Pancreas (tissue), 10 donors: ENCODE measurements around the gene SLC6A3. TPM values are rescaled to one million over a fixed set of nuclear protein-coding genes. Genes with fewer than 3 reads are reported as not detected.

Experiments used
- ATAC-seq, 4 donors: fragments of 200-7000 bp; cut with Tn5 transposase; one replicate each; pipeline versions ENCODE4 v1.8.0 to v1.9.1; 2020; ENCODE audit warnings: mild to moderate bottlenecking in 4 of 4, moderate library complexity in 4 of 4
- DNase-seq, 6 donors: peaks; one replicate each; pipeline ENCODE4 v3.0.0-alpha.2; 2020
- FAIRE-seq: peaks from 2 replicates; lab custom pipeline; 2012; peaks lifted over from hg19 to GRCh38; lab: Jason Lieb, UNC
- H3K27ac ChIP-seq, 4 donors: fragments of 200-600 bp; sonication (generic); 1 replicate in 3 of 4; 2 replicates in 1 of 4; pipeline versions ENCODE4 v1.5.0 to v1.8.0; 2020
- H3K27me3 ChIP-seq, 4 donors: fragments of 200-600 bp; one replicate each; pipeline ENCODE4 v1.8.0; 2021
- H3K36me3 ChIP-seq, 3 donors: fragments of 200-600 bp; sonication (generic) in 1 of 3; one replicate each; pipeline versions ENCODE4 v1.5.0 to v1.8.0; 2020 to 2021
- H3K4me1 ChIP-seq, 3 donors: fragments of 200-600 bp; one replicate each; pipeline ENCODE4 v1.8.0; 2021
- H3K4me3 ChIP-seq, 4 donors: fragments of 200-600 bp; sonication (generic) in 2 of 4; one replicate each; pipeline versions ENCODE4 v1.5.0 to v1.8.0; 2020 to 2021
- H3K9me3 ChIP-seq, 4 donors: fragments of 200-600 bp; one replicate each; pipeline ENCODE4 v1.8.0; 2021
- CTCF ChIP-seq, 4 donors: fragments of 200-600 bp; sonication (generic) in 3 of 4; IDR thresholded peaks; one replicate each; pipeline versions ENCODE4 v1.5.0 to v1.8.0; 2021; ENCODE audit warnings: antibody characterized with exemption in 4 of 4
- WGBS, 2 donors: extraction: QIAGEN DNeasy Blood & Tissue Kit; methylation state at CpG; one replicate each; pipeline ENCODE4 v1.1.7; 2013; 5-methylcytosine and 5-hydroxymethylcytosine counted together
- intact Hi-C, 3 donors: fragments of 100-400 bp; cut with DNase I; formaldehyde crosslinking; loops; one replicate each; pipeline versions ENCODE4 v1.11.1 to v1.14.2; 2022
- polyA plus RNA-seq, 2 donors: library from polyadenylated mRNA; stranded (reverse); fragments of 200-250 nt; gene quantifications; one replicate each; pipeline ENCODE4 v1.2.3, GENCODE V29; 2013
- total RNA-seq, 6 donors: library from RNA; stranded (reverse); fragmentation: NEBNext Ultra II Directional in 4 of 6; extraction: Animal tissue kit (Norgen Biotek cat#: 25700) in 4 of 6; gene quantifications; one replicate each; pipeline versions ENCODE4 v1.2.1 to v1.2.4, GENCODE V29; 2021 to 2023
- donor health status: healthy with polysubstance abuse.
- donor health status: DM: no; HTN: no; CAD: no; lungs with moderate emphysema.
- donor health status: DM: no; HTN: no; CAD: no.
- donor health status: control.
- donor health status: control.
- donor health status: Bipolar disorder and iron deficiency.
- donor health status: DM: yes; HTN: yes; CAD: no.
- donor health status: DM: no; HTN: no; CAD: no.
- donor health status: DM: no; HTN: no; CAD: no.
- donor health status: DM: yes; HTN: yes; CAD: no.

The SLC6A3 gene
- total and polyA plus RNA-seq, 8 donors: not detected

GRCh38 chr5:1485579-1486118, 40.4 kb upstream of the SLC6A3 start:
- no peaks in the 10 kb centered on the region for H3K9me3 ChIP-seq
- H3K27ac ChIP-seq: no peak overlapping the region
- no peaks in the 10 kb centered on the region for H3K27me3 ChIP-seq
- no peak overlapping the region for H3K4me3 ChIP-seq
- WGBS, 2 donors: 90% methylated on average over 15 of the region's 15 CpGs
- peaks cover 0 to 5% (median 0%) of the 10 kb centered on the region in 3 donors for H3K36me3 ChIP-seq
- FAIRE-seq: no peak
- H3K4me1 ChIP-seq: no peaks in the 10 kb centered on the region
- no peak for TF ChIP-seq CTCF (IDR thresholded peaks at IDR 0.05)
- no peak for ATAC-seq
- intact Hi-C loops: no loop called here
- DNase-seq: peak in 1 of 6 donors; percentile 39

DNA sequence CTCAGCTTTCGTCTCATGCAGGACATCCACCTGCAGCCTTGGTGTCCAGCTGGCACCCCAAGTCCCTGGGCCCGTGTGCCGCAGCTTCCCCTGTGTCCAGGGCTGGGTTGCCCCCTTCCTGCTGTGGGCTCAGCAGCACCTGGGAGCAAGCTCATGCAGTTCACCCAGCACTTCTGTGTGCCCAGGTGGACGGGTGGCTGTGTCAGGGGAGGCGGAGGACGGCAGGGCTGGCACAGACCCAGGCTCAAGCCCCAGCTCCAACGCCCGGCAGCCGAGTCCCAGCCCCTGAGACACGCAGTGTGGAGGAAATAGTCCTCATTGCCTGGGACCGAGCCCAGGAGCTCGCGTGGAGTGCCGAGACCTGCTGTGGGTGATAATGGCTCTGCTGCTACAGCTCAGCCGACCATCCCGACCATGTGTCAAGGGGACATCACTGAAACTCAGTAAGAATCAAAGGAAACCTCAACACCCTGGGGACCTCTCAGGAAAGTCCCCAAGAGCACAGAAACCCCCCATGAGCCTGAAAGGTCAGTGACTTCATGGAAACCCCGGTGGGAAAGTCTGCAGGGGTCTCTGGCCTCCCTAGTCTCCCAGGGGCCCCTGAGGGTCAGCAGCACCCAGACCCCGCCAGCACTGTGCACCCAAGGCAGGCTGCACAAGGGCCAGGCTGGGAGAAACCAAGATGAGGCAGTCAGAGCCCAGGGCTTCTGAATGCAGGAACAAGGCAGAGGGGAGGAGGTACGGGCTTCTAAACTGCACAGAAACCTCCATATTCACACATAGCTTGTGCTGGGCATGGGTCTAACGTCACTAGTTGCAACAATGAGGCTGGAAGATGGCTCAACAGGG, 39.7 kb upstream of the SLC6A3 start:
- H3K27me3 ChIP-seq: no peaks in the 10 kb centered on the region
- intact Hi-C loops: no loop called here
- H3K9me3 ChIP-seq: no peaks in the 10 kb centered on the region
- FAIRE-seq (no peak), DNase-seq (peak in 1 of 6 donors; percentile 62), ATAC-seq (no peak)
- 89 to 93% methylated on average over 20 of the region's 20 CpGs for WGBS, 2 donors
- H3K4me1 ChIP-seq: no peaks in the 10 kb centered on the region
- H3K36me3 ChIP-seq: peaks cover 0 to 5% (median 0%) of the 10 kb centered on the region in 3 donors
- H3K27ac ChIP-seq: no peak overlapping the region
- no peak for TF ChIP-seq CTCF (IDR thresholded peaks at IDR 0.05)
- H3K4me3 ChIP-seq: no peak overlapping the region

DNA sequence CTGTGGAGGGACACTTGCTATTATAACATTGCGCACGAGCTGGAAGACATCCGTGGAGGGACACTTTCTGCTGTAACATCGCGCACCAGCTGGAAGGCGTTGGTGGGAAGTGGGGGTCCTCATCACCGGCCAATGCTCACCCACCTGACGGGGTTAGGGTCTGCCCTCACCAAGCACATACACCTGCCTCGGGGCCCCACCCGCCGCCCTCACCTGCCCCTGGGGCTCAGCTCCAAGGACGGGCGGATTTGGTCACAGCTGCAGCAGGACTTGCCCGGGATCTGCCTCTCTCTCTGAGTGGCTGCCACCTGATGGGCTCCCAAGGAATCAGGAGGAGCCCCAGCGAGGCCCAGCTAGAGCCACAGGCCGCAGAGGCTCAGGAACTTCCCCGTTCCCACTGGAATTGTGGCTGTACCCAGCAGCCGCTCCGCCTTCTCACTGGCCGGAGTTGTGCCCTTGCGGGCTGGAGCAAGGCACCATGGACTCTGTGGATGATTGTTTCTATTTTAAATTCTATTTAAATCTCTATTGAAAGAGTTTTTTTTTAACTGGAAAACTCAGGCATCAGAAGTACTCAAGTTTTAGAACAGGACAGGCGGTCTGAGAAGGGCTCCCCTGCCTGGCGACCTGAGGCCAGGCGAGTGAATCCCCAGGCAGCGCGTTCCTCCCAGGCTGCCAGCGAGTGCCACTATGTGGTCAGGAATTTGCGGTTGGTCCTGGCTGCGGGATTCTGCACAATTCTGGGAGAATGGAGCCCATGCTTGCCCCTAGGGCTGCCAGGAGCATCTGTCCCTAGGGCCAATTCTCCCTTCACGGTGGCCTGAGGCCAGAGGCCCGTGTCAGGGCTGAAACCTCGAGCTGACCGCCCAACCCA, 38.9 kb upstream of the SLC6A3 start:
- 93% methylated on average over 33 of the region's 33 CpGs for WGBS, 2 donors

GRCh38 chr5:1483064-1483463, 37.8 kb upstream of the SLC6A3 start:
- Histone ChIP-seq H3K9me3 (no peaks in the 10 kb centered on the region), H3K27ac (no peak overlapping the region), H3K4me1 (no peaks in the 10 kb centered on the region), H3K4me3 (no peak overlapping the region), H3K27me3 (no peaks in the 10 kb centered on the region), H3K36me3 (peaks cover 0 to under 1% (median 0%) of the 10 kb centered on the region in 3 donors)
- intact Hi-C loops: no loop called here
- no peak for FAIRE-seq
- 93 to 95% methylated on average over 13 of the region's 13 CpGs for WGBS, 2 donors
- DNase-seq: peak in 1 of 6 donors; percentile 43
- no peak for ATAC-seq
- no peak for TF ChIP-seq CTCF (IDR thresholded peaks at IDR 0.05)

More for the DNA sequence above, 38.9 kb upstream of the SLC6A3 start:
- Histone ChIP-seq H3K4me3 (no peak overlapping the region), H3K27ac (no peak overlapping the region), H3K27me3 (no peaks in the 10 kb centered on the region), H3K9me3 (no peaks in the 10 kb centered on the region), H3K4me1 (no peaks in the 10 kb centered on the region), H3K36me3 (peaks cover 0 to 5% (median 0%) of the 10 kb centered on the region in 3 donors)
- DNase-seq (peak in 1 of 6 donors; percentile 44), FAIRE-seq (no peak), ATAC-seq (no peak)
- no peak for TF ChIP-seq CTCF (IDR thresholded peaks at IDR 0.05)
- intact Hi-C loops: no loop called here
